Jurkat, Clone E6-1 (cell line): Measurements from ENCODE around the gene GABRG1. TPM values are rescaled to one million over a fixed set of nuclear protein-coding genes. Genes with fewer than 3 reads are reported as not detected.

ENCODE experiments used
- DNase-seq: peaks from one replicate; pipeline ENCODE4 v3.0.0-alpha.2; 2011; ENCODE audit warnings: low read depth, low spot score
- H3K4me3 ChIP-seq: 2 replicates; pipeline ENCODE4 v1.5.1; 2011; ENCODE audit warnings: mild to moderate bottlenecking, low read length, control low read depth, moderate library complexity
- polyA plus RNA-seq: library from polyadenylated mRNA; unstranded; fragments of >200 nt; gene quantifications from one replicate; pipeline ENCODE4 v1.2.1, GENCODE V29; 2012; ENCODE audit warnings: missing spikeins; ENCODE audit not compliant: insufficient read length, insufficient read depth

Gene GABRG1
- polyA plus RNA-seq, result not detected

- no peak within 1 kb of the TSS for H3K4me3 ChIP-seq
- DNase-seq, result no peak
These were observed at the start of gene GABRG1 for GRCh38 chr4:46123913-46124755. GABRG1 (minus strand) TSS chr4:46124054; CDS start chr4:46123913, 141 bp downstream.

GRCh38 chr4:46146993-46147392 lies 23.1 kb upstream of the GABRG1 start:
- DNase-seq, result peak; percentile 2
- H3K4me3 ChIP-seq, result no peak overlapping the region

GRCh38 chr4:46131498-46132057 lies 7.7 kb upstream of the GABRG1 start:
- H3K4me3 ChIP-seq, result no peak overlapping the region
- no peak for DNase-seq

- peak; percentile 3 for DNase-seq
- no peak overlapping the region for H3K4me3 ChIP-seq
These were observed 1.0 kb upstream of the GABRG1 start for GRCh38 chr4:46124773-46125413.

GRCh38 chr4:46081674-46082073 lies 42.2 kb downstream of the GABRG1 start:
- H3K4me3 ChIP-seq, result no peak overlapping the region
- DNase-seq, result no peak

GRCh38 chr4:46081248-46081647 lies 42.6 kb downstream of the GABRG1 start:
- H3K4me3 ChIP-seq, result no peak overlapping the region
- no peak for DNase-seq

GRCh38 chr4:46073778-46074177 lies 50.1 kb downstream of the GABRG1 start:
- H3K4me3 ChIP-seq, result no peak overlapping the region
- DNase-seq, result no peak

GRCh38 chr4:46051392-46051791 lies 72.5 kb downstream of the GABRG1 start:
- DNase-seq, result no peak
- H3K4me3 ChIP-seq, result no peak overlapping the region

GRCh38 chr4:46032056-46032455 lies 91.8 kb downstream of the GABRG1 start:
- DNase-seq, result no peak
- no peak overlapping the region for H3K4me3 ChIP-seq

- no peak overlapping the region for H3K4me3 ChIP-seq
- peak; percentile 5 for DNase-seq
These were observed 107.5 kb downstream of the GABRG1 start for GRCh38 chr4:46016306-46016705.

GRCh38 chr4:45992728-45993127 lies 131.1 kb downstream of the GABRG1 start:
- DNase-seq, result no peak
- no peak overlapping the region for H3K4me3 ChIP-seq

GRCh38 chr4:45989775-45990174 lies 134.1 kb downstream of the GABRG1 start:
- no peak for DNase-seq
- H3K4me3 ChIP-seq, result no peak overlapping the region

- no peak for DNase-seq
- no peak overlapping the region for H3K4me3 ChIP-seq
These were observed 136.0 kb downstream of the GABRG1 start for GRCh38 chr4:45987858-45988257.
